KMS-11 (cell line): ENCODE measurements around the gene PRRT1.
"Not testable (repeated sequence)": the region's sequence is repeated elsewhere in the genome, so short reads cannot be mapped to it uniquely, and the experiment has no call there.

Experiments
- H2AFZ ChIP-seq: fragments of 200-600 bp; sonication (generic); 2 replicates; pipeline ENCODE4 v1.6.1; 2016; ENCODE audit warnings: antibody characterized with exemption, mixed run types, low read depth
- H3K27ac ChIP-seq: fragments of 200-600 bp; sonication (generic); 2 replicates; pipeline ENCODE4 v1.6.1; 2016; ENCODE audit warnings: mild to moderate bottlenecking, mixed run types
- H3K27me3 ChIP-seq: fragments of 200-600 bp; sonication (generic); 2 replicates; pipeline ENCODE4 v1.6.1; 2017; ENCODE audit warnings: mild to moderate bottlenecking, low read depth, mixed run types, moderate library complexity; ENCODE audit not compliant: insufficient read depth
- H3K36me3 ChIP-seq: fragments of 200-600 bp; sonication (generic); 2 replicates; pipeline ENCODE4 v1.6.1; 2017; ENCODE audit warnings: mild to moderate bottlenecking, mixed run types; ENCODE audit not compliant: insufficient read depth
- H3K4me1 ChIP-seq: fragments of 200-600 bp; sonication (generic); 2 replicates; pipeline ENCODE4 v1.6.1; 2016; ENCODE audit warnings: mild to moderate bottlenecking, low read depth, mixed run types; ENCODE audit not compliant: poor library complexity, severe bottlenecking
- H3K4me2 ChIP-seq: fragments of 200-600 bp; sonication (generic); 2 replicates; pipeline ENCODE4 v1.7.0; 2016; ENCODE audit warnings: mild to moderate bottlenecking, mixed run types
- H3K4me3 ChIP-seq: fragments of 200-600 bp; sonication (generic); IDR thresholded peaks from 2 replicates; pipeline ENCODE4 v1.6.1; 2017; ENCODE audit warnings: low read depth, low read length, mixed read lengths; ENCODE audit not compliant: insufficient read depth
- H3K79me2 ChIP-seq: fragments of 200-600 bp; sonication (generic); 2 replicates; pipeline ENCODE4 v1.6.1; 2016; ENCODE audit warnings: low read depth, mixed run types; ENCODE audit not compliant: insufficient read depth
- H3K9ac ChIP-seq: fragments of 200-600 bp; sonication (generic); 2 replicates; pipeline ENCODE4 v1.6.1; 2016; ENCODE audit warnings: mild to moderate bottlenecking, mixed run types
- H4K20me1 ChIP-seq: fragments of 200-600 bp; sonication (generic); 2 replicates; pipeline ENCODE4 v1.6.1; 2016; ENCODE audit warnings: mild to moderate bottlenecking, mixed run types; ENCODE audit not compliant: insufficient read depth
- TF ChIP-seq, protein P1 (sequence below): fragments of 200-600 bp; sonication (generic); conservative IDR thresholded peaks from 2 replicates; pipeline ENCODE4 v1.6.1; 2017; ENCODE audit warnings: low read depth, mild to moderate bottlenecking, antibody characterized with exemption, low read length, moderate library complexity, mixed read lengths

Gene PRRT1

DNA sequence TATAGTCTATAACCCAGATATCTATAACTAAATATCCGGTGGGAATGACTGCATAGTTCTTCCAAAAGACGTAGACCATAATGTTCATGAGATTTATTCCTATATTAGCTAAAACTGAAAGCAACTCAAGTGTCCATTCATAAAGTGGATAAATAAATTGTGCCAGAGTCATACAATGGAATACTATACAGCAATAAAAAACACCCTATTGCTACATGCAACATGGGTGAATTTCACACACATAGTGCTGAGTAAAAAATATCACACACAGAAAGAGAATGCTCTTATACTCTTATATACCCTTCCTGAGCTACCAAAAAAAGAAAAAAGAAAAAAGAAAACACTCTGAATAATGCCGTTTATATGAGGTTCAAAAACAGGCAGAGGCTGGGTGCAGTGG lies 49.5 kb downstream of the PRRT1 start:
- Histone ChIP-seq H2AFZ (no peak overlapping the region), H3K4me3 (no peak overlapping the region), H3K27me3 (peaks cover 30% of the 10 kb centered on the region; the same call in 1 of the 2 replicates), H3K4me2 (no peak overlapping the region), H3K9ac (no peak overlapping the region), H3K79me2 (no peaks in the 10 kb centered on the region), H4K20me1 (no peaks in the 10 kb centered on the region), H3K4me1 (no peaks in the 10 kb centered on the region), H3K36me3 (no peaks in the 10 kb centered on the region), H3K27ac (no peak overlapping the region)
- TF ChIP-seq, protein P1, sequence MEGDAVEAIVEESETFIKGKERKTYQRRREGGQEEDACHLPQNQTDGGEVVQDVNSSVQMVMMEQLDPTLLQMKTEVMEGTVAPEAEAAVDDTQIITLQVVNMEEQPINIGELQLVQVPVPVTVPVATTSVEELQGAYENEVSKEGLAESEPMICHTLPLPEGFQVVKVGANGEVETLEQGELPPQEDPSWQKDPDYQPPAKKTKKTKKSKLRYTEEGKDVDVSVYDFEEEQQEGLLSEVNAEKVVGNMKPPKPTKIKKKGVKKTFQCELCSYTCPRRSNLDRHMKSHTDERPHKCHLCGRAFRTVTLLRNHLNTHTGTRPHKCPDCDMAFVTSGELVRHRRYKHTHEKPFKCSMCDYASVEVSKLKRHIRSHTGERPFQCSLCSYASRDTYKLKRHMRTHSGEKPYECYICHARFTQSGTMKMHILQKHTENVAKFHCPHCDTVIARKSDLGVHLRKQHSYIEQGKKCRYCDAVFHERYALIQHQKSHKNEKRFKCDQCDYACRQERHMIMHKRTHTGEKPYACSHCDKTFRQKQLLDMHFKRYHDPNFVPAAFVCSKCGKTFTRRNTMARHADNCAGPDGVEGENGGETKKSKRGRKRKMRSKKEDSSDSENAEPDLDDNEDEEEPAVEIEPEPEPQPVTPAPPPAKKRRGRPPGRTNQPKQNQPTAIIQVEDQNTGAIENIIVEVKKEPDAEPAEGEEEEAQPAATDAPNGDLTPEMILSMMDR: no peak

DNA sequence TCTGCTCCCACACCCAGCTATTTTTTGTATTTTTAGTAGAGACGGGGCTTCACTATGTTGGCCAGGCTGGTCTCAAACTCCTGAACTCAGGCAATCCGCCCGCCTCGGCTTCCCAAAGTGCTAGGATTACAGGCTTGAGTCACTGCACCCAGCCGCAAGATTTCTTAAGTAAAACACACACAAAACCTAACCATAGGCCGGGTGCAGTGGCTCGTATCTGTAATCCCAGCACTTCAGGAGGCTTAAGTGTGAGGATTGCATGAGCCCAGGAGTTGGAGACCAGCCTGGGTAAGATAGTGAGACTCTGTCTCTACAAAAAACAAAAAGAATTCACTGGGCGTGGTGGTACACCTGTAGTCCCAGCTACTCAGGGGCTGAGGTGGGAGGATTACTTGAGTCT lies 51.5 kb downstream of the PRRT1 start:
- H2AFZ ChIP-seq, H3K27ac ChIP-seq, H3K9ac ChIP-seq: not testable (repeated sequence)

More for the DNA sequence above, 51.5 kb downstream of the PRRT1 start:
- H3K27me3 ChIP-seq: peaks cover 12% of the 10 kb centered on the region; the same call in 1 of the 2 replicates
- not testable (repeated sequence) for H3K36me3 ChIP-seq, H3K79me2 ChIP-seq, H4K20me1 ChIP-seq, H3K4me2 ChIP-seq, H3K4me3 ChIP-seq, H3K4me1 ChIP-seq
